GM23338 (cell line): ENCODE results near the gene GK2. TPM values are rescaled to one million over a fixed set of nuclear protein-coding genes. Genes with fewer than 3 reads are reported as not detected.

Experiments
- ATAC-seq: fragments of 200-7000 bp; cut with Tn5 transposase; 3 replicates; pipeline ENCODE4 v1.9.1; 2020
- DNase-seq: peaks from one replicate; pipeline ENCODE4 v3.0.0-alpha.2; 2015; ENCODE audit warnings: low spot score
- H2AFZ ChIP-seq: fragments of 200-600 bp; sonication (generic); 2 replicates; pipeline ENCODE4 v1.8.0; 2016; ENCODE audit warnings: antibody characterized with exemption, mild to moderate bottlenecking, moderate library complexity
- H3F3A ChIP-seq: fragments of 200-600 bp; sonication (generic); replicated peaks from 2 replicates; pipeline ENCODE4 v1.8.0; 2017; ENCODE audit warnings: antibody characterized with exemption, mixed run types, low read depth
- H3K27ac ChIP-seq: fragments of 200-600 bp; sonication (generic); 2 replicates; pipeline ENCODE4 v1.6.1; 2016; ENCODE audit warnings: low read depth
- H3K27me3 ChIP-seq: fragments of 200-600 bp; sonication (generic); 2 replicates; pipeline ENCODE4 v1.8.0; 2016; ENCODE audit warnings: mild to moderate bottlenecking, mixed run types, moderate library complexity; ENCODE audit not compliant: insufficient read depth
- H3K36me3 ChIP-seq: fragments of 200-600 bp; sonication (generic); 2 replicates; pipeline ENCODE4 v1.8.0; 2016; ENCODE audit warnings: mild to moderate bottlenecking; ENCODE audit not compliant: insufficient read depth
- H3K4me1 ChIP-seq: fragments of 200-600 bp; sonication (generic); 2 replicates; pipeline ENCODE4 v1.8.0; 2016; ENCODE audit warnings: mild to moderate bottlenecking, moderate library complexity; ENCODE audit not compliant: insufficient read depth
- H3K4me2 ChIP-seq: fragments of 200-600 bp; sonication (generic); 2 replicates; pipeline ENCODE4 v1.7.1; 2017; ENCODE audit warnings: mixed run types
- H3K4me3 ChIP-seq: fragments of 200-600 bp; sonication (generic); 2 replicates; pipeline ENCODE4 v1.6.1; 2016; ENCODE audit warnings: mixed run types
- H3K79me2 ChIP-seq: fragments of 200-600 bp; sonication (generic); replicated peaks from 2 replicates; pipeline ENCODE4 v1.8.0; 2017; ENCODE audit warnings: mild to moderate bottlenecking; ENCODE audit not compliant: insufficient read depth
- H3K9me2 ChIP-seq: fragments of 200-600 bp; sonication (generic); 2 replicates; pipeline ENCODE4 v1.8.0; 2017; ENCODE audit not compliant: insufficient read depth
- H4K20me1 ChIP-seq: fragments of 200-600 bp; sonication (generic); replicated peaks from 2 replicates; pipeline ENCODE4 v1.8.0; 2017; ENCODE audit warnings: mild to moderate bottlenecking; ENCODE audit not compliant: insufficient read depth
- H3K27ac Mint-ChIP-seq: 2 replicates; pipeline ENCODE4 v1.8.0; 2020; ENCODE audit warnings: inconsistent platforms, mild to moderate bottlenecking, moderate library complexity, mixed read lengths
- H3K27me3 Mint-ChIP-seq: 3 replicates; pipeline ENCODE4 v1.8.0; 2022; ENCODE audit warnings: low read depth, mild to moderate bottlenecking, moderate library complexity, mixed read lengths, inconsistent platforms; ENCODE audit not compliant: insufficient read depth, poor library complexity
- H3K36me3 Mint-ChIP-seq: 3 replicates; pipeline ENCODE4 v1.8.0; 2021; ENCODE audit warnings: low read depth, mild to moderate bottlenecking, inconsistent platforms, moderate library complexity, mixed read lengths
- H3K4me1 Mint-ChIP-seq: 3 replicates; pipeline ENCODE4 v1.8.0; 2020; ENCODE audit warnings: mild to moderate bottlenecking, inconsistent platforms, mixed read lengths
- H3K4me3 Mint-ChIP-seq: 3 replicates; pipeline ENCODE4 v1.8.0; 2021; ENCODE audit warnings: moderate library complexity, mild to moderate bottlenecking, inconsistent platforms, mixed read lengths
- H3K9me3 Mint-ChIP-seq: 3 replicates; pipeline ENCODE4 v1.8.0; 2020; ENCODE audit warnings: moderate library complexity, mild to moderate bottlenecking, inconsistent platforms, mixed read lengths
- CREB1 ChIP-seq: fragments of 250-450 bp; sonication (Bioruptor Pico); IDR thresholded peaks from 2 replicates; pipeline ENCODE4 v1.5.0; 2020; ENCODE audit warnings: low read depth, mild to moderate bottlenecking, moderate library complexity
- EZH2 ChIP-seq: fragments of 200-600 bp; sonication (generic); IDR thresholded peaks from one replicate; pipeline ENCODE4 v1.8.0; 2017; ENCODE audit warnings: antibody characterized with exemption, mild to moderate bottlenecking, low read depth; ENCODE audit not compliant: unreplicated experiment
- EZH2phosphoT487 ChIP-seq: fragments of 200-600 bp; sonication (generic); IDR thresholded peaks from one replicate; pipeline ENCODE4 v1.8.1; 2018; ENCODE audit warnings: antibody characterized with exemption; ENCODE audit not compliant: unreplicated experiment
- JUNB ChIP-seq: IDR thresholded peaks from one replicate; pipeline ENCODE4 v1.6.1; 2016; ENCODE audit warnings: antibody characterized with exemption; ENCODE audit not compliant: unreplicated experiment
- NANOG ChIP-seq: IDR thresholded peaks from 2 replicates; pipeline ENCODE4 v1.6.1; 2016; ENCODE audit warnings: antibody characterized with exemption, borderline replicate concordance
- POLR2AphosphoS5 ChIP-seq: IDR thresholded peaks from 2 replicates; pipeline ENCODE4 v1.6.1; 2016; ENCODE audit warnings: antibody characterized with exemption, low read depth
- ZNF114 ChIP-seq: fragments of 250-450 bp; sonication (Bioruptor Pico); IDR thresholded peaks from 2 replicates; pipeline ENCODE4 v1.5.0; 2020; ENCODE audit warnings: mild to moderate bottlenecking, moderate library complexity
- ZNF331 ChIP-seq: fragments of 250-450 bp; sonication (Bioruptor Pico); IDR thresholded peaks from 2 replicates; pipeline ENCODE4 v1.5.0; 2020; ENCODE audit warnings: low read depth, mild to moderate bottlenecking, moderate library complexity
- polyA plus RNA-seq: library from polyadenylated mRNA; unstranded; fragments of >200 nt; fragmentation: Nextera tagmentation; extraction: Ambion mirVana; gene quantifications from 2 replicates; pipeline ENCODE4 v1.2.1, GENCODE V29; 2016
- total RNA-seq: library from RNA; depleted of rRNA; stranded (reverse); fragments of >200 nt; shearing (Covaris generic); gene quantifications from 2 replicates; pipeline ENCODE4 v1.2.3, GENCODE V29; 2014
- TF ChIP-seq, protein P1 (sequence below): fragments of 250-450 bp; sonication (Bioruptor Pico); IDR thresholded peaks from 2 replicates; pipeline ENCODE4 v1.5.0; 2020; ENCODE audit warnings: mild to moderate bottlenecking, moderate library complexity
- TF ChIP-seq, protein P2 (sequence below): IDR thresholded peaks from 2 replicates; pipeline ENCODE4 v1.6.1; 2016; ENCODE audit warnings: antibody characterized with exemption
- TF ChIP-seq, protein P3 (sequence below), 2 experiments: fragments of 200-600 bp in 1 of 2; sonication (generic) in 1 of 2; conservative IDR thresholded peaks; 2 replicates each; pipeline versions ENCODE4 v1.5.1 to v1.6.1; 2016 to 2017; ENCODE audit warnings: antibody characterized with exemption in 2 of 2, low read depth in 2 of 2, mild to moderate bottlenecking in 2 of 2, moderate library complexity in 1 of 2
- TF ChIP-seq, protein P4 (sequence below): IDR thresholded peaks from one replicate; pipeline ENCODE4 v1.6.1; 2018; ENCODE audit warnings: antibody characterized with exemption; ENCODE audit not compliant: unreplicated experiment

Gene GK2
- total and polyA plus RNA-seq, 2 experiments from 2014 or later = not detected

DNA sequence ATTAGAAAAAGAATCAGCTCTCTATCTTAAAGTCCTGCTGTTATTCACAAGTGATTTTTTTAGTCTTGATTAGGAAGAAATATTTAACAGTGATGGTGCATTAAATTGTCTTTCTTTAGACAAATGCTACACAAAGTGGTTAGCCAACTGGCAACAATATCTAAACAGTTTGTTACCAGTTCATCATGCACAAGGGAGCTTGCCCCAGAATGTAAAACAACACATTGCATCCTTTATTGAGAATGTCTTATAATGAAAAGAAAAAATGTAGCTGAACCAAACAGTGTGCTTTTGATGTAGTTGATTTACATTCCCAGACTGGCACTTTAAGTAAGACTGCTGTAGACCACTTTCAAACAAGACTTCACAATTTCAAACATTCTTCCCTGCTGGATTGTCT, 48.0 kb downstream of the GK2 start:
- no peaks in the 10 kb centered on the region for H3K9me3 Mint-ChIP-seq
- no peaks in the 10 kb centered on the region for H3K27me3 Mint-ChIP-seq
- Histone ChIP-seq H3K4me2 (no peak overlapping the region), H3K79me2 (no peaks in the 10 kb centered on the region), H3K27ac (no peak overlapping the region), H3K9me2 (no peaks in the 10 kb centered on the region), H3F3A (no peaks in the 10 kb centered on the region), H3K4me3 (no peak overlapping the region), H3K36me3 (no peaks in the 10 kb centered on the region), H3K4me1 (no peaks in the 10 kb centered on the region), H2AFZ (no peak overlapping the region), H4K20me1 (no peaks in the 10 kb centered on the region), H3K27me3 (no peaks in the 10 kb centered on the region)
- H3K27ac Mint-ChIP-seq = no peak overlapping the region
- no peak for DNase-seq
- ATAC-seq = no peak
- no peak overlapping the region for H3K4me3 Mint-ChIP-seq
- no peaks in the 10 kb centered on the region for H3K36me3 Mint-ChIP-seq
- H3K4me1 Mint-ChIP-seq = no peaks in the 10 kb centered on the region
- TF ChIP-seq POLR2AphosphoS5 (no peak), ZNF331 (CRISPR knock-in tag) (no peak), EZH2phosphoT487 (no peak), CREB1 (CRISPR knock-in tag) (no peak), JUNB (no peak), EZH2 (no peak), NANOG (no peak), ZNF114 (CRISPR knock-in tag) (no peak)
- TF ChIP-seq, protein P1, sequence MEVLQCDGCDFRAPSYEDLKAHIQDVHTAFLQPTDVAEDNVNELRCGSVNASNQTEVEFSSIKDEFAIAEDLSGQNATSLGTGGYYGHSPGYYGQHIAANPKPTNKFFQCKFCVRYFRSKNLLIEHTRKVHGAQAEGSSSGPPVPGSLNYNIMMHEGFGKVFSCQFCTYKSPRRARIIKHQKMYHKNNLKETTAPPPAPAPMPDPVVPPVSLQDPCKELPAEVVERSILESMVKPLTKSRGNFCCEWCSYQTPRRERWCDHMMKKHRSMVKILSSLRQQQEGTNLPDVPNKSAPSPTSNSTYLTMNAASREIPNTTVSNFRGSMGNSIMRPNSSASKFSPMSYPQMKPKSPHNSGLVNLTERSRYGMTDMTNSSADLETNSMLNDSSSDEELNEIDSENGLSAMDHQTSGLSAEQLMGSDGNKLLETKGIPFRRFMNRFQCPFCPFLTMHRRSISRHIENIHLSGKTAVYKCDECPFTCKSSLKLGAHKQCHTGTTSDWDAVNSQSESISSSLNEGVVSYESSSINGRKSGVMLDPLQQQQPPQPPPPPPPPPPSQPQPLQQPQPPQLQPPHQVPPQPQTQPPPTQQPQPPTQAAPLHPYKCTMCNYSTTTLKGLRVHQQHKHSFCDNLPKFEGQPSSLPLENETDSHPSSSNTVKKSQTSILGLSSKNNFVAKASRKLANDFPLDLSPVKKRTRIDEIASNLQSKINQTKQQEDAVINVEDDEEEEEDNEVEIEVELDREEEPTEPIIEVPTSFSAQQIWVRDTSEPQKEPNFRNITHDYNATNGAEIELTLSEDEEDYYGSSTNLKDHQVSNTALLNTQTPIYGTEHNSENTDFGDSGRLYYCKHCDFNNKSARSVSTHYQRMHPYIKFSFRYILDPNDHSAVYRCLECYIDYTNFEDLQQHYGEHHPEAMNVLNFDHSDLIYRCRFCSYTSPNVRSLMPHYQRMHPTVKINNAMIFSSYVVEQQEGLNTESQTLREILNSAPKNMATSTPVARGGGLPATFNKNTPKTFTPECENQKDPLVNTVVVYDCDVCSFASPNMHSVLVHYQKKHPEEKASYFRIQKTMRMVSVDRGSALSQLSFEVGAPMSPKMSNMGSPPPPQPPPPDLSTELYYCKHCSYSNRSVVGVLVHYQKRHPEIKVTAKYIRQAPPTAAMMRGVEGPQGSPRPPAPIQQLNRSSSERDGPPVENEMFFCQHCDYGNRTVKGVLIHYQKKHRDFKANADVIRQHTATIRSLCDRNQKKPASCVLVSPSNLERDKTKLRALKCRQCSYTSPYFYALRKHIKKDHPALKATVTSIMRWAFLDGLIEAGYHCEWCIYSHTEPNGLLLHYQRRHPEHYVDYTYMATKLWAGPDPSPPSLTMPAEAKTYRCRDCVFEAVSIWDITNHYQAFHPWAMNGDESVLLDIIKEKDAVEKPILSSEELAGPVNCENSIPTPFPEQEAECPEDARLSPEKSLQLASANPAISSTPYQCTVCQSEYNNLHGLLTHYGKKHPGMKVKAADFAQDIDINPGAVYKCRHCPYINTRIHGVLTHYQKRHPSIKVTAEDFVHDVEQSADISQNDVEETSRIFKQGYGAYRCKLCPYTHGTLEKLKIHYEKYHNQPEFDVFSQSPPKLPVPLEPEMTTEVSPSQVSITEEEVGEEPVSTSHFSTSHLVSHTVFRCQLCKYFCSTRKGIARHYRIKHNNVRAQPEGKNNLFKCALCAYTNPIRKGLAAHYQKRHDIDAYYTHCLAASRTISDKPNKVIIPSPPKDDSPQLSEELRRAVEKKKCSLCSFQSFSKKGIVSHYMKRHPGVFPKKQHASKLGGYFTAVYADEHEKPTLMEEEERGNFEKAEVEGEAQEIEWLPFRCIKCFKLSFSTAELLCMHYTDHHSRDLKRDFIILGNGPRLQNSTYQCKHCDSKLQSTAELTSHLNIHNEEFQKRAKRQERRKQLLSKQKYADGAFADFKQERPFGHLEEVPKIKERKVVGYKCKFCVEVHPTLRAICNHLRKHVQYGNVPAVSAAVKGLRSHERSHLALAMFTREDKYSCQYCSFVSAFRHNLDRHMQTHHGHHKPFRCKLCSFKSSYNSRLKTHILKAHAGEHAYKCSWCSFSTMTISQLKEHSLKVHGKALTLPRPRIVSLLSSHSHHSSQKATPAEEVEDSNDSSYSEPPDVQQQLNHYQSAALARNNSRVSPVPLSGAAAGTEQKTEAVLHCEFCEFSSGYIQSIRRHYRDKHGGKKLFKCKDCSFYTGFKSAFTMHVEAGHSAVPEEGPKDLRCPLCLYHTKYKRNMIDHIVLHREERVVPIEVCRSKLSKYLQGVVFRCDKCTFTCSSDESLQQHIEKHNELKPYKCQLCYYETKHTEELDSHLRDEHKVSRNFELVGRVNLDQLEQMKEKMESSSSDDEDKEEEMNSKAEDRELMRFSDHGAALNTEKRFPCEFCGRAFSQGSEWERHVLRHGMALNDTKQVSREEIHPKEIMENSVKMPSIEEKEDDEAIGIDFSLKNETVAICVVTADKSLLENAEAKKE (CRISPR knock-in tag) = no peak
- TF ChIP-seq, protein P2, sequence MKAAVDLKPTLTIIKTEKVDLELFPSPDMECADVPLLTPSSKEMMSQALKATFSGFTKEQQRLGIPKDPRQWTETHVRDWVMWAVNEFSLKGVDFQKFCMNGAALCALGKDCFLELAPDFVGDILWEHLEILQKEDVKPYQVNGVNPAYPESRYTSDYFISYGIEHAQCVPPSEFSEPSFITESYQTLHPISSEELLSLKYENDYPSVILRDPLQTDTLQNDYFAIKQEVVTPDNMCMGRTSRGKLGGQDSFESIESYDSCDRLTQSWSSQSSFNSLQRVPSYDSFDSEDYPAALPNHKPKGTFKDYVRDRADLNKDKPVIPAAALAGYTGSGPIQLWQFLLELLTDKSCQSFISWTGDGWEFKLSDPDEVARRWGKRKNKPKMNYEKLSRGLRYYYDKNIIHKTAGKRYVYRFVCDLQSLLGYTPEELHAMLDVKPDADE = no peak
- TF ChIP-seq, protein P3, sequence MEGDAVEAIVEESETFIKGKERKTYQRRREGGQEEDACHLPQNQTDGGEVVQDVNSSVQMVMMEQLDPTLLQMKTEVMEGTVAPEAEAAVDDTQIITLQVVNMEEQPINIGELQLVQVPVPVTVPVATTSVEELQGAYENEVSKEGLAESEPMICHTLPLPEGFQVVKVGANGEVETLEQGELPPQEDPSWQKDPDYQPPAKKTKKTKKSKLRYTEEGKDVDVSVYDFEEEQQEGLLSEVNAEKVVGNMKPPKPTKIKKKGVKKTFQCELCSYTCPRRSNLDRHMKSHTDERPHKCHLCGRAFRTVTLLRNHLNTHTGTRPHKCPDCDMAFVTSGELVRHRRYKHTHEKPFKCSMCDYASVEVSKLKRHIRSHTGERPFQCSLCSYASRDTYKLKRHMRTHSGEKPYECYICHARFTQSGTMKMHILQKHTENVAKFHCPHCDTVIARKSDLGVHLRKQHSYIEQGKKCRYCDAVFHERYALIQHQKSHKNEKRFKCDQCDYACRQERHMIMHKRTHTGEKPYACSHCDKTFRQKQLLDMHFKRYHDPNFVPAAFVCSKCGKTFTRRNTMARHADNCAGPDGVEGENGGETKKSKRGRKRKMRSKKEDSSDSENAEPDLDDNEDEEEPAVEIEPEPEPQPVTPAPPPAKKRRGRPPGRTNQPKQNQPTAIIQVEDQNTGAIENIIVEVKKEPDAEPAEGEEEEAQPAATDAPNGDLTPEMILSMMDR (conservative IDR thresholded peaks at IDR 0.05; ENCODE audit: low read depth in 2 of 2) = no peak
- TF ChIP-seq, protein P4, sequence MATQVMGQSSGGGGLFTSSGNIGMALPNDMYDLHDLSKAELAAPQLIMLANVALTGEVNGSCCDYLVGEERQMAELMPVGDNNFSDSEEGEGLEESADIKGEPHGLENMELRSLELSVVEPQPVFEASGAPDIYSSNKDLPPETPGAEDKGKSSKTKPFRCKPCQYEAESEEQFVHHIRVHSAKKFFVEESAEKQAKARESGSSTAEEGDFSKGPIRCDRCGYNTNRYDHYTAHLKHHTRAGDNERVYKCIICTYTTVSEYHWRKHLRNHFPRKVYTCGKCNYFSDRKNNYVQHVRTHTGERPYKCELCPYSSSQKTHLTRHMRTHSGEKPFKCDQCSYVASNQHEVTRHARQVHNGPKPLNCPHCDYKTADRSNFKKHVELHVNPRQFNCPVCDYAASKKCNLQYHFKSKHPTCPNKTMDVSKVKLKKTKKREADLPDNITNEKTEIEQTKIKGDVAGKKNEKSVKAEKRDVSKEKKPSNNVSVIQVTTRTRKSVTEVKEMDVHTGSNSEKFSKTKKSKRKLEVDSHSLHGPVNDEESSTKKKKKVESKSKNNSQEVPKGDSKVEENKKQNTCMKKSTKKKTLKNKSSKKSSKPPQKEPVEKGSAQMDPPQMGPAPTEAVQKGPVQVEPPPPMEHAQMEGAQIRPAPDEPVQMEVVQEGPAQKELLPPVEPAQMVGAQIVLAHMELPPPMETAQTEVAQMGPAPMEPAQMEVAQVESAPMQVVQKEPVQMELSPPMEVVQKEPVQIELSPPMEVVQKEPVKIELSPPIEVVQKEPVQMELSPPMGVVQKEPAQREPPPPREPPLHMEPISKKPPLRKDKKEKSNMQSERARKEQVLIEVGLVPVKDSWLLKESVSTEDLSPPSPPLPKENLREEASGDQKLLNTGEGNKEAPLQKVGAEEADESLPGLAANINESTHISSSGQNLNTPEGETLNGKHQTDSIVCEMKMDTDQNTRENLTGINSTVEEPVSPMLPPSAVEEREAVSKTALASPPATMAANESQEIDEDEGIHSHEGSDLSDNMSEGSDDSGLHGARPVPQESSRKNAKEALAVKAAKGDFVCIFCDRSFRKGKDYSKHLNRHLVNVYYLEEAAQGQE = no peak
